DOHH2 (cell line): ENCODE results near the gene HAUS2.

Experiments
- H3F3A ChIP-seq: fragments of 200-600 bp; sonication (generic), shearing (Covaris generic); 2 replicates; pipeline ENCODE4 v1.6.0; 2016; ENCODE audit warnings: antibody characterized with exemption, mild to moderate bottlenecking; ENCODE audit not compliant: control insufficient read depth, insufficient read depth
- H3K27ac ChIP-seq: fragments of 200-600 bp; sonication (generic); 2 replicates; pipeline ENCODE4 v1.5.1; 2014; ENCODE audit warnings: low read depth, mild to moderate bottlenecking, low read length, moderate library complexity
- H3K27me3 ChIP-seq: fragments of 200-600 bp; sonication (generic); 2 replicates; pipeline ENCODE4 v1.6.1; 2014; ENCODE audit warnings: mild to moderate bottlenecking, low read length, mixed read lengths; ENCODE audit not compliant: control insufficient read depth
- H3K36me3 ChIP-seq: fragments of 200-600 bp; sonication (generic); 2 replicates; pipeline ENCODE4 v1.6.1; 2014; ENCODE audit warnings: mild to moderate bottlenecking, low read length, moderate library complexity, mixed read lengths; ENCODE audit not compliant: control insufficient read depth
- H3K4me1 ChIP-seq: fragments of 200-600 bp; sonication (generic); 2 replicates; pipeline ENCODE4 v1.6.1; 2014; ENCODE audit warnings: mild to moderate bottlenecking, low read length, mixed read lengths; ENCODE audit not compliant: control insufficient read depth
- H3K4me2 ChIP-seq: fragments of 200-600 bp; sonication (generic); 2 replicates; pipeline ENCODE4 v1.6.0; 2014; ENCODE audit warnings: mild to moderate bottlenecking, low read length, moderate library complexity
- H3K4me3 ChIP-seq: fragments of 200-600 bp; sonication (generic); 2 replicates; pipeline ENCODE4 v1.5.1; 2014; ENCODE audit warnings: mild to moderate bottlenecking, low read length, mixed read lengths
- H3K79me2 ChIP-seq: fragments of 200-600 bp; sonication (generic); 2 replicates; pipeline ENCODE4 v1.6.1; 2014; ENCODE audit warnings: mild to moderate bottlenecking, low read length, mixed read lengths; ENCODE audit not compliant: control insufficient read depth
- H3K9me2 ChIP-seq: fragments of 200-600 bp; sonication (generic); replicated peaks from 2 replicates; pipeline ENCODE4 v1.6.1; 2014; ENCODE audit warnings: mild to moderate bottlenecking, low read length, mixed read lengths; ENCODE audit not compliant: control insufficient read depth
- H3K9me3 ChIP-seq: fragments of 200-600 bp; sonication (generic); 2 replicates; pipeline ENCODE4 v1.6.1; 2014; ENCODE audit warnings: antibody characterized with exemption, low read length, mixed read lengths; ENCODE audit not compliant: control insufficient read depth, insufficient read depth
- H4K20me1 ChIP-seq: fragments of 200-600 bp; sonication (generic); 2 replicates; pipeline ENCODE4 v1.6.0; 2014; ENCODE audit warnings: low read depth, mild to moderate bottlenecking, antibody characterized with exemption, low read length, moderate library complexity; ENCODE audit not compliant: control insufficient read depth, insufficient read depth
- EZH2phosphoT487 ChIP-seq: fragments of 200-600 bp; sonication (generic); IDR thresholded peaks from 2 replicates; pipeline ENCODE4 v1.6.1; 2017; ENCODE audit warnings: borderline replicate concordance, mild to moderate bottlenecking, antibody characterized with exemption, low read length, moderate library complexity, mixed read lengths
- TF ChIP-seq, protein P1 (sequence below): fragments of 200-600 bp; sonication (generic); IDR thresholded peaks from one replicate; pipeline ENCODE4 v1.5.1; 2014; ENCODE audit warnings: antibody characterized with exemption, mild to moderate bottlenecking, low read depth, low read length; ENCODE audit not compliant: poor library complexity, severe bottlenecking

Gene HAUS2

GRCh38 chr15:42603978-42604377 is 55.3 kb downstream of the HAUS2 start:
- H3K4me1 ChIP-seq, result peaks cover 69% of the 10 kb centered on the region
- H3K36me3 ChIP-seq, result peaks cover 7% of the 10 kb centered on the region

GRCh38 chr15:42604894-42605744 is 56.5 kb downstream of the HAUS2 start:
- H3K4me3 ChIP-seq, result peak overlapping the region; percentile 62
- no peaks in the 10 kb centered on the region for H4K20me1 ChIP-seq
- no peaks in the 10 kb centered on the region for H3K79me2 ChIP-seq
- no peak for TF ChIP-seq EZH2phosphoT487
- TF ChIP-seq, protein P1, sequence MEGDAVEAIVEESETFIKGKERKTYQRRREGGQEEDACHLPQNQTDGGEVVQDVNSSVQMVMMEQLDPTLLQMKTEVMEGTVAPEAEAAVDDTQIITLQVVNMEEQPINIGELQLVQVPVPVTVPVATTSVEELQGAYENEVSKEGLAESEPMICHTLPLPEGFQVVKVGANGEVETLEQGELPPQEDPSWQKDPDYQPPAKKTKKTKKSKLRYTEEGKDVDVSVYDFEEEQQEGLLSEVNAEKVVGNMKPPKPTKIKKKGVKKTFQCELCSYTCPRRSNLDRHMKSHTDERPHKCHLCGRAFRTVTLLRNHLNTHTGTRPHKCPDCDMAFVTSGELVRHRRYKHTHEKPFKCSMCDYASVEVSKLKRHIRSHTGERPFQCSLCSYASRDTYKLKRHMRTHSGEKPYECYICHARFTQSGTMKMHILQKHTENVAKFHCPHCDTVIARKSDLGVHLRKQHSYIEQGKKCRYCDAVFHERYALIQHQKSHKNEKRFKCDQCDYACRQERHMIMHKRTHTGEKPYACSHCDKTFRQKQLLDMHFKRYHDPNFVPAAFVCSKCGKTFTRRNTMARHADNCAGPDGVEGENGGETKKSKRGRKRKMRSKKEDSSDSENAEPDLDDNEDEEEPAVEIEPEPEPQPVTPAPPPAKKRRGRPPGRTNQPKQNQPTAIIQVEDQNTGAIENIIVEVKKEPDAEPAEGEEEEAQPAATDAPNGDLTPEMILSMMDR, result no peak
- peaks cover 7% of the 10 kb centered on the region for H3K36me3 ChIP-seq
- H3K4me1 ChIP-seq, result peaks cover 74% of the 10 kb centered on the region
- H3K27ac ChIP-seq, result peak overlapping the region; percentile 49
- H3F3A ChIP-seq, result peaks cover 13% of the 10 kb centered on the region; the same call in 1 of the 2 replicates
- peaks cover 13% of the 10 kb centered on the region for H3K9me3 ChIP-seq
- no peaks in the 10 kb centered on the region for H3K27me3 ChIP-seq
- H3K4me2 ChIP-seq, result peak overlapping the region; percentile 75
- no peaks in the 10 kb centered on the region for H3K9me2 ChIP-seq

More at GRCh38 chr15:42603978-42604377, 55.3 kb downstream of the HAUS2 start:
- Histone ChIP-seq H3K79me2 (no peaks in the 10 kb centered on the region), H3K27ac (peak overlapping the region; percentile 49), H4K20me1 (no peaks in the 10 kb centered on the region), H3F3A (peaks cover 13% of the 10 kb centered on the region; the same call in 1 of the 2 replicates), H3K4me2 (no peak overlapping the region), H3K27me3 (no peaks in the 10 kb centered on the region), H3K9me2 (no peaks in the 10 kb centered on the region), H3K4me3 (no peak overlapping the region), H3K9me3 (peaks cover 13% of the 10 kb centered on the region)
- TF ChIP-seq, protein P1, result no peak
- TF ChIP-seq EZH2phosphoT487, result no peak

DNA sequence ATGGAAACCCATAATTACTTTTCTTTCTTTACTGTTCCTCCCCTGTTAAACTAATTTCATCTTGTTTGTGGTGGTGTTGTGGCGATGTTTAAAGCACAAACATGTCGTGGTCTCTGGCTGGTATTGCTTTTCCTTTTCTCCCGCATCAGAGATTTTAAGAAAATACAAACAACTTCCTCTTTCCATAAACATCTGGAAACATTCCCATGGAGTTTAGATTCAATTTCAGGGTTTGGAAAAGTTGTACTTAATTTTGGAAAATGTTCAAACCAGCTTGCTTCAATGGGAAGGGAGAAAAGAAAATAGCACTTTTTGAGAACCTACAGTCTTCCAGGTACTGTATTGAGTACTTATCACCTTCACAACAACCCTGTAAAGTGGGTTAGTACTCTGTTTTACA is 57.2 kb downstream of the HAUS2 start:
- Histone ChIP-seq H4K20me1 (no peaks in the 10 kb centered on the region), H3K9me2 (no peaks in the 10 kb centered on the region), H3F3A (peaks cover 13% of the 10 kb centered on the region; the same call in 1 of the 2 replicates), H3K9me3 (peaks cover 13% of the 10 kb centered on the region), H3K36me3 (peaks cover 7% of the 10 kb centered on the region), H3K4me2 (peak overlapping the region; percentile 75), H3K27ac (peak overlapping the region; percentile 49), H3K4me3 (peak overlapping the region; percentile 62), H3K79me2 (no peaks in the 10 kb centered on the region), H3K27me3 (no peaks in the 10 kb centered on the region), H3K4me1 (peaks cover 74% of the 10 kb centered on the region)
- no peak for TF ChIP-seq EZH2phosphoT487
- TF ChIP-seq, protein P1, result no peak
